ENCODE results near the gene FAT3. TPM values are rescaled to one million over a fixed set of nuclear protein-coding genes. Genes with fewer than 3 reads are reported as not detected.

The FAT3 gene
- total RNA-seq, 2 experiments from 2014 or later, result not detected

DNA sequence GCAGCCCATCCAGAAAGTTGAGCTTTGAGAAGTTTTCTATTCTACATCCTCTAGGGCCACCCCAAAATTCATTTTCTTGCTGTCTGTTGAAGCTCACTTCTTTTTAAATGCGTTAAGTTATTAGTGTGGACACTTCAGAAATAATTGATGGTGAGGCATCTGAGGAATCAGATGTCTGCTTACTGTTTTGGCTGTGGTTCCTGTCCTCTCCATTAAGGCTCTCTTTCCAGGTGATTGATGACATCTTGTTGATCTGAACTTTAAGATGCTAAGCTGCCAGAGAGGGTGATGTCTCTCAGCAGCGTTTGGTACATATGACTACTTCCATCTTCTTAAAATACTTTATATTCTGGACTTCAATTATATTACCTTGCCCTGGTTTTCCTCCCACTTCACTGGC is 45.2 kb downstream of the FAT3 start:
- no peaks in the 10 kb centered on the region for H3K79me2 ChIP-seq (ENCODE audit: insufficient read depth, low read depth, low read length)
- H3K4me1 ChIP-seq (ENCODE audit: insufficient read depth, low read length, poor library complexity, severe bottlenecking), result no peaks in the 10 kb centered on the region
- H2AFZ ChIP-seq (ENCODE audit: low read length), result no peak overlapping the region
- H3K27ac ChIP-seq (ENCODE audit: low read depth, low read length, poor library complexity, severe bottlenecking), result no peak overlapping the region
- BruUV-seq (replicated peaks), result no TSS peak
- H3K36me3 ChIP-seq (ENCODE audit: insufficient read depth, low read length), result no peaks in the 10 kb centered on the region
- ChIA-PET POLR2A (no interaction called here), CTCF (ENCODE audit: unreplicated experiment) (no interaction called here)
- no peak overlapping the region for H3K4me3 ChIP-seq (ENCODE audit: low read depth, low read length, poor library complexity, severe bottlenecking)
- H4K20me1 ChIP-seq (ENCODE audit: insufficient read depth, low read length), result no peaks in the 10 kb centered on the region
- TF ChIP-seq EZH2phosphoT487 (IDR thresholded peaks at IDR 0.05; ENCODE audit: borderline replicate concordance, low read depth, low read length), result no peak
- TF ChIP-seq, protein P1, sequence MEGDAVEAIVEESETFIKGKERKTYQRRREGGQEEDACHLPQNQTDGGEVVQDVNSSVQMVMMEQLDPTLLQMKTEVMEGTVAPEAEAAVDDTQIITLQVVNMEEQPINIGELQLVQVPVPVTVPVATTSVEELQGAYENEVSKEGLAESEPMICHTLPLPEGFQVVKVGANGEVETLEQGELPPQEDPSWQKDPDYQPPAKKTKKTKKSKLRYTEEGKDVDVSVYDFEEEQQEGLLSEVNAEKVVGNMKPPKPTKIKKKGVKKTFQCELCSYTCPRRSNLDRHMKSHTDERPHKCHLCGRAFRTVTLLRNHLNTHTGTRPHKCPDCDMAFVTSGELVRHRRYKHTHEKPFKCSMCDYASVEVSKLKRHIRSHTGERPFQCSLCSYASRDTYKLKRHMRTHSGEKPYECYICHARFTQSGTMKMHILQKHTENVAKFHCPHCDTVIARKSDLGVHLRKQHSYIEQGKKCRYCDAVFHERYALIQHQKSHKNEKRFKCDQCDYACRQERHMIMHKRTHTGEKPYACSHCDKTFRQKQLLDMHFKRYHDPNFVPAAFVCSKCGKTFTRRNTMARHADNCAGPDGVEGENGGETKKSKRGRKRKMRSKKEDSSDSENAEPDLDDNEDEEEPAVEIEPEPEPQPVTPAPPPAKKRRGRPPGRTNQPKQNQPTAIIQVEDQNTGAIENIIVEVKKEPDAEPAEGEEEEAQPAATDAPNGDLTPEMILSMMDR (conservative IDR thresholded peaks at IDR 0.05; ENCODE audit: low read length), result no peak
- intact Hi-C loops (cut with micrococcal nuclease; ENCODE audit: unreplicated experiment), result no loop called here
- no peaks in the 10 kb centered on the region for H3K9me2 ChIP-seq (ENCODE audit: insufficient read depth, low read length)
- no peak for DNase-seq (ENCODE audit: low spot score)
- no peaks in the 10 kb centered on the region for H3K9me3 ChIP-seq (ENCODE audit: low read length)
- H3K4me2 ChIP-seq (ENCODE audit: low read length), result no peak overlapping the region

DNA sequence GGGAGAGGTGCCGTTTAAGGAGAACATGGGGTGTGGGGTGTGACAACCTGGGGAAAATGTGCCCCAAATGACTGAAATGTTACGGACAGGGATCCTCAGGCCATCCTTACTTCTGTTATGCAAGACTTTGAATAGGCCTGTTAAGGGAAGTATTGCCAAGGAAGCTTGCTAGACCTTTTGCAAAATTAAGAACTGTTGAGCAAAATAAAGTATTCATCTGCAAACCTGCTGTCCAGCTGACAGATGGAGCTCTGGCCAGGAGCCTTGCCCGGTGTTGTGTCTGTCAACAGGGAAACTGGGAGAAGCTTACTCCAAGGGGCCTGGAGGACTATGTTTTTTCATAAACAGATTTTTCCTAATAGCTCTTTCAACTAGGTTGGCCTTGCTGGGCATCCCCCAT is 48.0 kb downstream of the FAT3 start:
- Histone ChIP-seq H2AFZ (ENCODE audit: low read length) (no peak overlapping the region), H3K4me1 (ENCODE audit: insufficient read depth, low read length, poor library complexity, severe bottlenecking) (no peaks in the 10 kb centered on the region), H3K79me2 (ENCODE audit: insufficient read depth, low read depth, low read length) (no peaks in the 10 kb centered on the region), H3K4me2 (ENCODE audit: low read length) (no peak overlapping the region), H3K4me3 (ENCODE audit: low read depth, low read length, poor library complexity, severe bottlenecking) (no peak overlapping the region), H3K9me2 (ENCODE audit: insufficient read depth, low read length) (no peaks in the 10 kb centered on the region), H4K20me1 (ENCODE audit: insufficient read depth, low read length) (no peaks in the 10 kb centered on the region), H3K36me3 (ENCODE audit: insufficient read depth, low read length) (no peaks in the 10 kb centered on the region), H3K9me3 (ENCODE audit: low read length) (no peaks in the 10 kb centered on the region), H3K27ac (ENCODE audit: low read depth, low read length, poor library complexity, severe bottlenecking) (no peak overlapping the region)
- ChIA-PET POLR2A (no interaction called here), CTCF (ENCODE audit: unreplicated experiment) (no interaction called here)
- no peak for TF ChIP-seq EZH2phosphoT487 (IDR thresholded peaks at IDR 0.05; ENCODE audit: borderline replicate concordance, low read depth, low read length)
- TF ChIP-seq, protein P1 (conservative IDR thresholded peaks at IDR 0.05; ENCODE audit: low read length), result no peak
- no TSS peak for BruUV-seq (replicated peaks)
- no peak for DNase-seq (ENCODE audit: low spot score)
- intact Hi-C loops (cut with micrococcal nuclease; ENCODE audit: unreplicated experiment), result no loop called here

Measured in OCI-LY7 (cell line).